ENCODE data around the gene ARG1. TPM values are rescaled to one million over a fixed set of nuclear protein-coding genes. Genes with fewer than 3 reads are reported as not detected.

ARG1 gene
- total and polyA plus RNA-seq, 2 of the 4 experiments (the other 2 are of a cell fraction): not detected

DNA sequence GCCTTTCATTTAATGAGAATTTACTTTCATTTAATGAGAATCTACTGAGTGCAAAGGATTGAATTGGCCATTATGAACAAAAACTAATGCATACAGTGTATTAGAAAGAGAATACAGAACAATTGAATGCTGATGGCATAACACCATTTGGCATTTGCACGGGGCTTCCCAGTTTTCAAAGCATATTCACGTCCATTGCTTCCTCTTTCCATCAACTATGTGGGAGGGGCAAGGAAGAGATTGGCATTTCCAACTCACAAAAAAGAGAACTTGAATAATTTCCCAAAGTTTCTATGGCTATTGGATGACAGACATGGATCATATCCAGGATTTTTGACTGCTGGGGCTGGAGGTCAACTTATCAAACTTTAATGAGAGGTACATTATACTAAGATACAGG is 23.2 kb upstream of the ARG1 start:
- Histone ChIP-seq H2BK15ac (ENCODE audit: low read depth, low read length) (no peak overlapping the region), H4K5ac (ENCODE audit: low read depth, low read length) (no peak overlapping the region), H4K20me1 (ENCODE audit: insufficient read depth, low read length) (no peaks in the 10 kb centered on the region), H4K91ac (ENCODE audit: insufficient read depth, low read depth, low read length) (no peak overlapping the region), H3K23ac (ENCODE audit: low read depth, low read length) (no peak overlapping the region), H3K56ac (ENCODE audit: extremely low read depth, insufficient read depth, low read length) (no peak overlapping the region), H2BK120ac (ENCODE audit: low read depth, low read length) (no peak overlapping the region), H2AFZ (replicated peaks; ENCODE audit: low read length, poor library complexity) (no peak overlapping the region), H2BK5ac (ENCODE audit: low read depth, low read length, poor library complexity, severe bottlenecking) (no peak overlapping the region), H3K4me3 (ENCODE audit: insufficient read depth, low read depth, low read length) (no peak overlapping the region), H3K27me3 (ENCODE audit: control insufficient read depth, insufficient read depth, low read length) (peaks cover 20% of the 10 kb centered on the region), H3K14ac (replicated peaks; ENCODE audit: low read depth, low read length) (no peak overlapping the region), H3K4me1 (ENCODE audit: control insufficient read depth, insufficient read depth, low read length) (no peaks in the 10 kb centered on the region), H3K18ac (ENCODE audit: low read depth, low read length) (no peak overlapping the region), H3K36me3 (ENCODE audit: control insufficient read depth, insufficient read depth, low read length) (no peaks in the 10 kb centered on the region), H3K4ac (ENCODE audit: low read depth, low read length) (no peak overlapping the region), H3K9me1 (ENCODE audit: insufficient read depth, low read length) (no peaks in the 10 kb centered on the region), H2BK20ac (ENCODE audit: low read depth, low read length) (no peak overlapping the region), H2AK9ac (replicated peaks; ENCODE audit: low read depth, low read length, poor library complexity) (no peak overlapping the region), H4K8ac (ENCODE audit: low read depth in 2 of 2, low read length in 2 of 2) (no peak overlapping the region), H3K9me3 (ENCODE audit: control insufficient read depth, insufficient read depth, low read length) (no peaks in the 10 kb centered on the region), H3K9ac (ENCODE audit: low read depth, low read length) (no peak overlapping the region), H3K79me1 (ENCODE audit: low read depth in 1 of 2, low read length in 2 of 2) (no peaks in the 10 kb centered on the region), H3K4me2 (ENCODE audit: low read depth, low read length) (no peak overlapping the region), H3K27ac (ENCODE audit: insufficient read depth, low read length) (no peak overlapping the region), H2AK5ac (ENCODE audit: low read depth, low read length) (no peak overlapping the region)
- CTCF ChIA-PET: interaction anchor here (0.6 kb wide), 1 partner anchor 16 kb away, joined by 3 read pairs; no protein-coding TSS in a partner anchor
- POLR2A ChIA-PET (ENCODE audit: unreplicated experiment): no interaction called here
- dilution Hi-C loops (cut with HindIII; ENCODE audit: low sequenced_read_pairs, unreplicated experiment) (no loop called here), intact Hi-C loops (cut with micrococcal nuclease) (no loop called here), in situ Hi-C loops (cut with MboI; ENCODE audit: low sequenced_read_pairs) (loop anchor here (10.0 kb wide), 1 partner anchor 365 kb away; no protein-coding TSS in a partner anchor)
- TF ChIP-seq, protein P1, sequence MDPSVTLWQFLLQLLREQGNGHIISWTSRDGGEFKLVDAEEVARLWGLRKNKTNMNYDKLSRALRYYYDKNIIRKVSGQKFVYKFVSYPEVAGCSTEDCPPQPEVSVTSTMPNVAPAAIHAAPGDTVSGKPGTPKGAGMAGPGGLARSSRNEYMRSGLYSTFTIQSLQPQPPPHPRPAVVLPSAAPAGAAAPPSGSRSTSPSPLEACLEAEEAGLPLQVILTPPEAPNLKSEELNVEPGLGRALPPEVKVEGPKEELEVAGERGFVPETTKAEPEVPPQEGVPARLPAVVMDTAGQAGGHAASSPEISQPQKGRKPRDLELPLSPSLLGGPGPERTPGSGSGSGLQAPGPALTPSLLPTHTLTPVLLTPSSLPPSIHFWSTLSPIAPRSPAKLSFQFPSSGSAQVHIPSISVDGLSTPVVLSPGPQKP (IDR thresholded peaks at IDR 0.05; ENCODE audit: borderline replicate concordance, low read depth, low read length): no peak
- TF ChIP-seq, protein P2, sequence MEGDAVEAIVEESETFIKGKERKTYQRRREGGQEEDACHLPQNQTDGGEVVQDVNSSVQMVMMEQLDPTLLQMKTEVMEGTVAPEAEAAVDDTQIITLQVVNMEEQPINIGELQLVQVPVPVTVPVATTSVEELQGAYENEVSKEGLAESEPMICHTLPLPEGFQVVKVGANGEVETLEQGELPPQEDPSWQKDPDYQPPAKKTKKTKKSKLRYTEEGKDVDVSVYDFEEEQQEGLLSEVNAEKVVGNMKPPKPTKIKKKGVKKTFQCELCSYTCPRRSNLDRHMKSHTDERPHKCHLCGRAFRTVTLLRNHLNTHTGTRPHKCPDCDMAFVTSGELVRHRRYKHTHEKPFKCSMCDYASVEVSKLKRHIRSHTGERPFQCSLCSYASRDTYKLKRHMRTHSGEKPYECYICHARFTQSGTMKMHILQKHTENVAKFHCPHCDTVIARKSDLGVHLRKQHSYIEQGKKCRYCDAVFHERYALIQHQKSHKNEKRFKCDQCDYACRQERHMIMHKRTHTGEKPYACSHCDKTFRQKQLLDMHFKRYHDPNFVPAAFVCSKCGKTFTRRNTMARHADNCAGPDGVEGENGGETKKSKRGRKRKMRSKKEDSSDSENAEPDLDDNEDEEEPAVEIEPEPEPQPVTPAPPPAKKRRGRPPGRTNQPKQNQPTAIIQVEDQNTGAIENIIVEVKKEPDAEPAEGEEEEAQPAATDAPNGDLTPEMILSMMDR (conservative IDR thresholded peaks at IDR 0.05; ENCODE audit: low read depth, low read length): no peak
- TF ChIP-seq SMC3 (IDR thresholded peaks at IDR 0.05; ENCODE audit: low read depth, low read length) (no peak), FOS (IDR thresholded peaks at IDR 0.05; ENCODE audit: low read depth, low read length) (no peak), CHD1 (IDR thresholded peaks at IDR 0.05; ENCODE audit: low read depth, low read length) (no peak), CEBPB (IDR thresholded peaks at IDR 0.05; ENCODE audit: low read depth, low read length) (no peak), RFX5 (IDR thresholded peaks at IDR 0.05; ENCODE audit: low read depth, low read length) (no peak), RAD21 (IDR thresholded peaks at IDR 0.05; ENCODE audit: low read length) (no peak), POLR2A (IDR thresholded peaks at IDR 0.05; ENCODE audit: low read depth, low read length) (no peak), RCOR1 (IDR thresholded peaks at IDR 0.05; ENCODE audit: insufficient replicate concordance, low read length) (no peak), MAFK (IDR thresholded peaks at IDR 0.05; ENCODE audit: low read depth, low read length) (no peak), MXI1 (IDR thresholded peaks at IDR 0.05; ENCODE audit: borderline replicate concordance, low read depth, low read length) (no peak), MAZ (IDR thresholded peaks at IDR 0.05; ENCODE audit: borderline replicate concordance, low read depth, low read length) (no peak), NFE2L2 (IDR thresholded peaks at IDR 0.05; ENCODE audit: low read depth, low read length) (no peak), BHLHE40 (IDR thresholded peaks at IDR 0.05; ENCODE audit: low read depth, low read length) (no peak)
- TF ChIP-seq, protein P3, sequence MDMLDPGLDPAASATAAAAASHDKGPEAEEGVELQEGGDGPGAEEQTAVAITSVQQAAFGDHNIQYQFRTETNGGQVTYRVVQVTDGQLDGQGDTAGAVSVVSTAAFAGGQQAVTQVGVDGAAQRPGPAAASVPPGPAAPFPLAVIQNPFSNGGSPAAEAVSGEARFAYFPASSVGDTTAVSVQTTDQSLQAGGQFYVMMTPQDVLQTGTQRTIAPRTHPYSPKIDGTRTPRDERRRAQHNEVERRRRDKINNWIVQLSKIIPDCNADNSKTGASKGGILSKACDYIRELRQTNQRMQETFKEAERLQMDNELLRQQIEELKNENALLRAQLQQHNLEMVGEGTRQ (IDR thresholded peaks at IDR 0.05; ENCODE audit: low read depth, low read length): no peak
- BruUV-seq (replicated peaks): no TSS peak
- ATAC-seq (ENCODE audit: low read depth) (no peak), DNase-seq (no peak)
- WGBS, 2 experiments (ENCODE audit: extremely low coverage in 2 of 2, insufficient read length in 1 of 2): no CpG with 5 or more reads among the region's 2 CpGs
